GM19467 (cell line): ENCODE results near the gene VCL.
A peak's percentile ranks its signal among the peaks of the same experiment; 100 is the strongest.
"Not testable (repeated sequence)": the region's sequence is repeated elsewhere in the genome, so short reads cannot be mapped to it uniquely, and the experiment has no call there.

ENCODE experiments used
- ATAC-seq: cut with Tn5 transposase; IDR thresholded peaks from one replicate; pipeline ENCODE4 v1.9.1; 2021; ENCODE audit warnings: mild to moderate bottlenecking, moderate library complexity; ENCODE audit not compliant: unreplicated experiment

Gene VCL

DNA sequence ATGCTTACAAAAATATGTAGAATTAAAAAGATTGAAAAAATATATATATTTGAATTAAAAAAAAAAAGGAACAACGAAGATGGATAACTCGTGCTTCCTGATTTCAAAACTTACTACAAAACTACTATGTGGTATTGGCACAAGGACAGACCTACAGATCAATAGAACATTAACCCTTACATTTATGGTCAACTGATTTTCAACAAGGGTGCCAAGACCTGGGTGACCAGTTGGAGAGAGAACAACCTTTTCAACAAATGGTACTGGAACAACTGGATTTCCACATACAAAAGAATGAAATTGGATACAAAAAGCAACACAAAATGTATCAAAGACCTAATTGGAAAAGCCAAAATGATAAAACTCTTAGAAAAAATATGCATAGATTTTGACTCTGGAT, 142.6 kb downstream of the VCL start:
- ATAC-seq, result no peak

GRCh38 chr10:74145133-74145532, 147.2 kb downstream of the VCL start:
- ATAC-seq, result no peak

- ATAC-seq, result not testable (repeated sequence)
Measured at GRCh38 chr10:74146980-74147379, 149.1 kb downstream of the VCL start.

GRCh38 chr10:74150204-74150989, 152.5 kb downstream of the VCL start, which contains the start of gene AP3M1:
AP3M1 (minus strand) TSS chr10:74150828; CDS start chr10:74138379, 12,449 bp downstream.
- peak; percentile 33 for ATAC-seq

DNA sequence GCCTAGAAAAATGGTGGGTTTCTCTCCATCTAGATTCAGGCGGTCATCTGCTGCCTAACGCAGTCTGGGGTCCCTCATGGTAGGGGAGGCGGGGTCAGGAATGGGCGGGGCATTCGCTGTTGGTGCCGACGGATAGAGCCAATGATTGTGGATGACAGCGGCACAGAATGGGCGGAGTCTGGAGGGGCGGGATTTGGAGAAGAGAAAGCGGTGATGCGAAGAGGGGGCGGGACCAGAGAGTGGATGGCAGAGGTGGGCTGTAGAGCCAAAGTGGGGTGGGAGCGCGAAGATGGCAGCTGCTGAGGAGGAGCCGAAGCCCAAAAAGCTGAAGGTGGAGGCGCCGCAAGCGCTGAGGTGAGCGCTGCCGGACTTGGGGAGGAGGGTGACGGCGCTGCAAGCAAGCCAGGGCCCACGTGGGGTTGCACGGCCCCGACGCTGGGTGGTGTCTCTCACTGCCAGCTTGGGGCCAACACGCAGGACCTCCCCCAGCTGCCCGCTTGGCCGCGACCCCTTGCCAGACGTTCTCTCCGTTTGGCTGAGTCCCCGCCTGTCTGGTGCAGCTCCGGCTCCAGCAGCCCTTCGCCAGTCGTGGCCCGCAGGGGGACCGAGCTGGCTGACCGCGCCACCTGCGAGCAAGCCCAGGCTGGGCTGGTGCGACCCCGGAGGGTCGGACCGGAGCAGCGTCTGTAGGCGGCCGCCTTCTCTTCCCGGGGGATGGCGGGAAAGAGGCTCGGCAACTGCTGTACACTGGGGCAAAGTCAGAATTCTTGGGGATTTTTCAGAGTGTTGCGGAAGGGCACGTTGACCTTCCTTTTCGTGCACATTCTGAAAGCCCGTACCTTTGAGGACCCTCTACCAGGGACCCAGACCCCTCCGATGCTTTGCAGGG, 153.3 kb downstream of the VCL start, which contains the start of gene ADK:
Gene ADK (plus strand): TSS at position 232 of the 889 bp plus-strand sequence. CDS start 58 bp downstream, at position 290.
- peak; percentile 80 for ATAC-seq

- ATAC-seq, result no peak
Measured at GRCh38 chr10:74151879-74152722, 154.2 kb downstream of the VCL start.

DNA sequence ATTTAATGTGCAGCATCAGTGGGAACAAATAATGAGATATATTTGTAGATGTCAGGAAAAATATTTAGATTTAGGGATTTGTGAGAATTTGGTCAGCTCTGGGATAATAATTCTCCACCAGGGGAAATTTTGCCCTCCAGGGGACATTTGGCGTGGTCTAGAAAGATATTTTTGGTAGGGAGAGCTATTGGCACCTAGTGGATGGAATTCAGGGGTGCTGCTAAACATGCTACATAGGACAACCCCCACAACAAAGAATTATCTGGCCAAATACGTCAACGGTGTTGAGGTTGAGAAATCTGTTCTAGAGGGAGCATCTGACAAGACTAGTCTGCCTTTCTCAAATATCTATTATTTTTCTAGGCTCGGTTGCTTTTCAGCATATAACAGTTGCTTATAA, 155.2 kb downstream of the VCL start:
- no peak for ATAC-seq

DNA sequence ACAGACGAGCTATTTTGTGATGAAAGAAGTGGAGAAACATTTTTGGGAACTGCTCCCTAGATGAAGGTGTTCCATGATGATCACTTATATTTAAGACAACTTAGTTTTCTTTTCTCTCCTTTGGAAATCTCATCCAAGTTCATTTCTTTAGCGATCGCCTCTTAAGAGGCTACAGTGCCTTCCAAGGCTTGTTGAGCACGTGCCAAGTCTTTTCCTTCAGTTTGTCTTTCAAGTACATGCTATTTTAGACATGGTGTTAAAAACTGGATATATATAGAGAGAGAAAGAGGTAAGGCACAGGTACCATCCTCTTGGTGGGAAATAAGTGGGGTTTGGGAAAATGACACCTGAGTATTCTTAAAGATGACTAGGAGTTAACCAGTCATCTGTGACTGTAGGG, 155.8 kb downstream of the VCL start:
- ATAC-seq, result no peak

GRCh38 chr10:74156919-74157289, 159.0 kb downstream of the VCL start:
- ATAC-seq, result no peak

DNA sequence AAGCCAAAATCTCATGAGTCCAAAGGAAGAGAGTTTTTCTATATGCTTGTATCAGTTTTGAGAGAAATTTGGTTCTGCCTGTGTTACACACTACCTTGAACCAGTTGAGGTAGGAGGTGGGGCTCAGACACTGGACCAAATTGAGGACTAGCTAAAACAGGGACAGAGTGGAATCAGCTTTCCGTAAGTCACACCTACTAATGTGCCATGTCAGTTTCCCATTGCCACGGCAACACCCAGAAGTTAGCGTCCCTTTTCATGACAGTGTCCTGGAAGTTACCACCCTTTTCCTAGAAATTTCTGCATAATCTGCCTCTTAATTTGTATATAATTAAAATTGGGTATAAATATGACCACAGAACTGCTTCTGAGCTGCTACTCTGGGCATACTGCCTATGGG, 162.1 kb downstream of the VCL start:
- ATAC-seq, result no peak

DNA sequence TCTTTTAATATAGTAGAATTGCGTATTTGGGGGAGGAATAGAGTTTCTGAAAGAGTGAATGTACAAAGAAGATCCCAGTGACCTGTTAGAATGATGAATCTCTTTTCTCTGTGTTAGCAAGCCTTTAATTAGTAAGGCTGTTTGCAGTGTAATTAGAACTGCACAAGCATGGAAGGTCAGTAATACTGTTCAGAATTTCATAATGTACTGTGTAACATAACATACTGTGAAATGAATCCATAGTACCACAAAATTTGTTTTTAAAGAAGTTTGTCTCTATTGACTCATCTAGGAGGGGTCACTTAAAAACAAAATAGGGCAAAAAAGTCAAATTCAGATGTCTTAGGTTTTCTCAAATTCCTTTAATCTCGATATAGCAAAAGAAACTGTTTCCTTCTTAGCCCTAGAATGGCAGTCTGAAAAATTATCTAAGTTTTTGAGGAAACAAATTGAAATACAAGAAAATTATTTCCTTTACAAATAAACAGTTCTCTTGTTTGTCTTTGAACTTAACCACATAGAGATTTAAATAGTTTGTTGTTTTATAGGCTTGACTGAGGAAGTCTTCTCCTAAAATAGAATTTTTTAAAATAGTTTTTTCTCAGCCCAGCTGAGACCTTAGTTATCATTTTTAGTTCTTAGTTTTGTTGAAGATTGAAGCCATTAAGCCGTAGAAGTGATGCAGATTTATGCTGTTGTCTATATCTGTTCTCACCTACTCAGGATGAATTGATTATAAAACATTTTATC, 165.6 kb downstream of the VCL start:
- ATAC-seq, result no peak

DNA sequence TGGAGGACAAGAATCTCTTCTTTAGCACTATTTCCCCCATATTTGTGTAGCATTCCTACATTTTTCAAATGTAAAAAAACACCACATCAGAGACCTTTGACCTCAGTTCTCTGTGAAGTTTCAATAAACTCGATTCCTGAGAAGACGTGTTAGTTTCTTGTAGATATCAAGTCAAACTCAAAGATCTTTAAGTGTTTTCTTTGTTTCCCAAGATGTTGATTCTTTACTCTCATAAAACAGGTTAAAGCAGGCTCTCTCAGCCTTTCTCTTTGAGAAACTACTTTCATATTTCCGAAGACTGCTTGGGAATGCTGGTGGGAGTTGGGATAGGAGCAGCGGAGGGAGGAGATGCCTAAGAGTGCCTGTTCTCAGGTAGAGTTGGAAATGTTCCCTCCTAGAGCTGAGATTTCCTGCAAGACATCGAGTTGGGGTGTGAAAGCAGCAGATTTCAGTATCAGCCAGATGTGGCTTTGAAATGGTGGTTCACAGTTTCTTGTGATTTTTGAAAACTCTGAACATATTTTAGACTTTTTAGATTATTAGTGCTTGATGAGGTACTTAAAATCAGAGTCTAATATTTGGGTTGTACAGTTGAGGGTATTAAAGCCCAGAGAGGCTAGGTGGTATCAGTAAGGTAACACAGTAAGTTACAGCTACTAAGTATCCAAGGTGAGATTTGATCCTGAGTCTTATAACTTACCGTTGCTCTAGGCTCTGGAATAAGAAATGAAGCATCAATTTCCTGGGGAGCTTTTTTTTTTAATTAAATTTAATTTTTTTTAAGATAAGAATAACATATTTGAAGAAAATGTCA, 167.0 kb downstream of the VCL start:
- ATAC-seq, result no peak

- ATAC-seq, result no peak
Measured at GRCh38 chr10:74165530-74165901, 167.6 kb downstream of the VCL start.

DNA sequence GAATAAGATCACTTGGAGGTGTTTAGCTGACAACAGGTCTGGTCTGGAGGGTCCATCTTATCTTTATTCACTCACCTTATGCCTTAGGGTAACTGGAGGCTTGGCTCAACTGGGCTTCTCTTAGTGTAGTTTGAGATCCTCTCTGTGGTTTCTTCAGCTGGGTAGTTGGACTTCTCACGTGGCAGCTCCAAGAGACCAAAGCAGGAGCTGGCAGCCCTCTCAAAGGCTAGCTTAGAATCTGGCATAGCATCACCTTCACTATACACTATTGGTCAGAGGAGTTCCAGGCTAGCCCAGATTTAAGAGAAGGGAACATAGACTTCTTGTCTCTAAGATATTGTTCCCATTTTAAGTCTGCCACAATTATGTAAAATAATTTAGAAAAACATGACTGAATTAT, 169.5 kb downstream of the VCL start:
- ATAC-seq, result no peak
